ENCODE results near the gene JAGN1.
"Not testable (repeated sequence)": the region's sequence is repeated elsewhere in the genome, so short reads cannot be mapped to it uniquely, and the experiment has no call there.

GRCh38 chr3:9847870-9848269, 42.5 kb upstream of the JAGN1 start:
- not testable (repeated sequence) for TF ChIP-seq POLR2A (IDR thresholded peaks at IDR 0.05)
- TF ChIP-seq, protein P1, sequence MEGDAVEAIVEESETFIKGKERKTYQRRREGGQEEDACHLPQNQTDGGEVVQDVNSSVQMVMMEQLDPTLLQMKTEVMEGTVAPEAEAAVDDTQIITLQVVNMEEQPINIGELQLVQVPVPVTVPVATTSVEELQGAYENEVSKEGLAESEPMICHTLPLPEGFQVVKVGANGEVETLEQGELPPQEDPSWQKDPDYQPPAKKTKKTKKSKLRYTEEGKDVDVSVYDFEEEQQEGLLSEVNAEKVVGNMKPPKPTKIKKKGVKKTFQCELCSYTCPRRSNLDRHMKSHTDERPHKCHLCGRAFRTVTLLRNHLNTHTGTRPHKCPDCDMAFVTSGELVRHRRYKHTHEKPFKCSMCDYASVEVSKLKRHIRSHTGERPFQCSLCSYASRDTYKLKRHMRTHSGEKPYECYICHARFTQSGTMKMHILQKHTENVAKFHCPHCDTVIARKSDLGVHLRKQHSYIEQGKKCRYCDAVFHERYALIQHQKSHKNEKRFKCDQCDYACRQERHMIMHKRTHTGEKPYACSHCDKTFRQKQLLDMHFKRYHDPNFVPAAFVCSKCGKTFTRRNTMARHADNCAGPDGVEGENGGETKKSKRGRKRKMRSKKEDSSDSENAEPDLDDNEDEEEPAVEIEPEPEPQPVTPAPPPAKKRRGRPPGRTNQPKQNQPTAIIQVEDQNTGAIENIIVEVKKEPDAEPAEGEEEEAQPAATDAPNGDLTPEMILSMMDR (IDR thresholded peaks at IDR 0.05 in 4 of 5, conservative IDR thresholded peaks at IDR 0.05 in 1 of 5): not testable (repeated sequence)
